Omental fat pad (tissue), 4 donors: ENCODE results near the gene GLS2. TPM values are rescaled to one million over a fixed set of nuclear protein-coding genes. Genes with fewer than 3 reads are reported as not detected.

Experiments
- ATAC-seq: fragments of 150-250 bp; one replicate; pipeline ENCODE4 v1.9.1; 2016; ENCODE audit warnings: mild to moderate bottlenecking, moderate library complexity; ENCODE audit not compliant: low FRiP score
- DNase-seq: peaks from one replicate; pipeline ENCODE4 v3.0.0-alpha.2; 2019; ENCODE audit warnings: low spot score
- CTCF ChIP-seq, 3 donors: fragments of 450-650 bp; IDR thresholded peaks; one replicate each; pipeline ENCODE4 v1.5.1; 2016 to 2017; ENCODE audit warnings: antibody characterized with exemption in 3 of 3, mild to moderate bottlenecking in 3 of 3, moderate library complexity in 2 of 3
- total RNA-seq, 4 donors: library from RNA; depleted of rRNA; stranded (reverse); fragments of >200 nt; gene quantifications; one replicate each; pipeline ENCODE4 v1.1.0, GENCODE V29; 2016

GLS2 gene
- total RNA-seq, 4 donors from 2014 or later = 0.88 to 2.6 (median 1.7) TPM; not detected in 1

- no peak for ATAC-seq
- no peak for TF ChIP-seq CTCF (IDR thresholded peaks at IDR 0.05)
- no peak for DNase-seq
Observed at GRCh38 chr12:56484566-56484965, 3.4 kb downstream of the GLS2 start.

GRCh38 chr12:56479625-56480024 lies 8.3 kb downstream of the GLS2 start:
- no peak for DNase-seq
- no peak for TF ChIP-seq CTCF (IDR thresholded peaks at IDR 0.05)
- ATAC-seq = no peak

GRCh38 chr12:56477521-56478225 lies 10.3 kb downstream of the GLS2 start:
- DNase-seq (no peak), ATAC-seq (no peak)
- no peak for TF ChIP-seq CTCF (IDR thresholded peaks at IDR 0.05)

- no peak for ATAC-seq
- no peak for TF ChIP-seq CTCF (IDR thresholded peaks at IDR 0.05)
- DNase-seq = no peak
Observed at GRCh38 chr12:56476972-56477432, 11.0 kb downstream of the GLS2 start.

- ATAC-seq (no peak), DNase-seq (no peak)
- no peak for TF ChIP-seq CTCF (IDR thresholded peaks at IDR 0.05)
Observed at GRCh38 chr12:56476143-56476542, 11.8 kb downstream of the GLS2 start.

- ATAC-seq (no peak), DNase-seq (no peak)
- TF ChIP-seq CTCF (IDR thresholded peaks at IDR 0.05) = no peak
Observed at GRCh38 chr12:56474389-56474788, 13.6 kb downstream of the GLS2 start.
